Astrocyte (in vitro differentiated cells and primary cell): ENCODE measurements around the gene DBI. TPM values are rescaled to one million over a fixed set of nuclear protein-coding genes. Genes with fewer than 3 reads are reported as not detected.

Source experiments
- DNase-seq: peaks from one replicate; pipeline ENCODE4 v3.0.0-alpha.2; 2010; ENCODE audit warnings: low read depth
- FAIRE-seq: peaks from 2 replicates; lab custom pipeline; 2011; peaks lifted over from hg19 to GRCh38; lab: Jason Lieb, UNC
- H2AFZ ChIP-seq: 2 replicates; pipeline ENCODE4 v1.6.0; 2012; ENCODE audit warnings: low read depth, low read length, inconsistent platforms
- H3K27ac ChIP-seq: 2 replicates; pipeline ENCODE4 v1.5.1; 2011; ENCODE audit warnings: low read depth, low read length, inconsistent platforms
- H3K27me3 ChIP-seq: 2 replicates; pipeline ENCODE4 v1.6.0; 2011; ENCODE audit warnings: low read length, inconsistent platforms; ENCODE audit not compliant: insufficient read depth
- H3K36me3 ChIP-seq: 2 replicates; pipeline ENCODE4 v1.5.1; 2011; ENCODE audit warnings: low read length, inconsistent platforms; ENCODE audit not compliant: insufficient read depth
- H3K4me1 ChIP-seq: 2 replicates; pipeline ENCODE4 v1.5.1; 2011; ENCODE audit warnings: low read length, inconsistent platforms; ENCODE audit not compliant: insufficient read depth
- H3K4me2 ChIP-seq: 2 replicates; pipeline ENCODE4 v1.6.0; 2012; ENCODE audit warnings: low read length, inconsistent platforms
- H3K4me3 ChIP-seq: 2 replicates; pipeline ENCODE4 v1.5.1; 2011; ENCODE audit warnings: low read depth, mild to moderate bottlenecking, low read length, inconsistent platforms; ENCODE audit not compliant: insufficient read depth
- H3K79me2 ChIP-seq: 2 replicates; pipeline ENCODE4 v1.6.0; 2012; ENCODE audit warnings: mild to moderate bottlenecking, low read length, inconsistent platforms; ENCODE audit not compliant: insufficient read depth
- H3K9ac ChIP-seq: 2 replicates; pipeline ENCODE4 v1.6.0; 2012; ENCODE audit warnings: mild to moderate bottlenecking, low read length, inconsistent platforms
- H3K9me3 ChIP-seq: 2 replicates; pipeline ENCODE4 v1.5.1; 2012; ENCODE audit warnings: low read depth, mild to moderate bottlenecking, low read length, inconsistent platforms; ENCODE audit not compliant: insufficient read depth
- H4K20me1 ChIP-seq: 2 replicates; pipeline ENCODE4 v1.6.0; 2012; ENCODE audit warnings: low read length, inconsistent platforms; ENCODE audit not compliant: insufficient read depth
- H3K27ac Mint-ChIP-seq: one replicate; pipeline ENCODE4 v1.8.0; 2021; ENCODE audit warnings: mild to moderate bottlenecking, mixed read lengths; ENCODE audit not compliant: unreplicated experiment
- H3K27me3 Mint-ChIP-seq: one replicate; pipeline ENCODE4 v1.8.0; 2021; ENCODE audit warnings: low read depth, mixed read lengths; ENCODE audit not compliant: unreplicated experiment
- H3K36me3 Mint-ChIP-seq: one replicate; pipeline ENCODE4 v1.8.0; 2021; ENCODE audit warnings: low read depth, mixed read lengths; ENCODE audit not compliant: unreplicated experiment
- H3K4me1 Mint-ChIP-seq: one replicate; pipeline ENCODE4 v1.8.0; 2021; ENCODE audit warnings: low read depth, mixed read lengths; ENCODE audit not compliant: unreplicated experiment
- H3K4me3 Mint-ChIP-seq: one replicate; pipeline ENCODE4 v1.8.0; 2021; ENCODE audit warnings: mild to moderate bottlenecking, moderate library complexity, mixed read lengths; ENCODE audit not compliant: unreplicated experiment
- H3K9me3 Mint-ChIP-seq: one replicate; pipeline ENCODE4 v1.8.0; 2021; ENCODE audit warnings: mild to moderate bottlenecking, mixed read lengths; ENCODE audit not compliant: unreplicated experiment
- CTCF ChIP-seq: IDR thresholded peaks from 2 replicates; pipeline ENCODE4 v1.5.1; 2011; ENCODE audit warnings: low read depth, mild to moderate bottlenecking, inconsistent platforms, low read length, moderate library complexity; ENCODE audit not compliant: insufficient read depth
- EZH2 ChIP-seq: IDR thresholded peaks from 2 replicates; pipeline ENCODE4 v1.6.1; 2012; ENCODE audit warnings: mild to moderate bottlenecking, low read length, inconsistent platforms; ENCODE audit not compliant: insufficient read depth
- total RNA-seq: library from RNA; stranded (reverse); gene quantifications from 2 replicates; pipeline ENCODE4 v1.2.1, GENCODE V29; 2021

DBI gene
- total RNA-seq, 1 donor from 2014 or later = 126 TPM

GRCh38 chr2:119319593-119319992 lies 47.2 kb upstream of the DBI start:
- FAIRE-seq = no peak
- Histone ChIP-seq H3K9me3 (no peaks in the 10 kb centered on the region), H3K27ac (no peak overlapping the region), H3K36me3 (no peaks in the 10 kb centered on the region), H2AFZ (no peak overlapping the region), H3K4me1 (no peaks in the 10 kb centered on the region), H3K27me3 (no peaks in the 10 kb centered on the region), H3K9ac (no peak overlapping the region), H3K4me3 (no peak overlapping the region), H4K20me1 (no peaks in the 10 kb centered on the region), H3K4me2 (no peak overlapping the region), H3K79me2 (no peaks in the 10 kb centered on the region)
- Mint-ChIP-seq H3K9me3 (no peaks in the 10 kb centered on the region), H3K27ac (no peak overlapping the region), H3K4me3 (no peak overlapping the region), H3K4me1 (no peaks in the 10 kb centered on the region), H3K36me3 (no peaks in the 10 kb centered on the region), H3K27me3 (no peaks in the 10 kb centered on the region)
- no peak for DNase-seq
- TF ChIP-seq EZH2 (no peak), CTCF (no peak)

GRCh38 chr2:119323459-119323858 lies 43.3 kb upstream of the DBI start:
- DNase-seq (no peak), FAIRE-seq (no peak)
- no peak overlapping the region for H3K4me2 ChIP-seq
- H2AFZ ChIP-seq = no peak overlapping the region
- no peak overlapping the region for H3K27ac Mint-ChIP-seq
- no peaks in the 10 kb centered on the region for H3K36me3 ChIP-seq
- H3K27me3 ChIP-seq = no peaks in the 10 kb centered on the region
- no peak overlapping the region for H3K27ac ChIP-seq
- no peaks in the 10 kb centered on the region for H3K27me3 Mint-ChIP-seq
- no peak overlapping the region for H3K9ac ChIP-seq
- no peaks in the 10 kb centered on the region for H3K4me1 ChIP-seq
- TF ChIP-seq CTCF (no peak), EZH2 (no peak)
- no peaks in the 10 kb centered on the region for H3K79me2 ChIP-seq
- no peak overlapping the region for H3K4me3 ChIP-seq
- H3K4me1 Mint-ChIP-seq = no peaks in the 10 kb centered on the region
- H3K36me3 Mint-ChIP-seq = no peaks in the 10 kb centered on the region
- H4K20me1 ChIP-seq = no peaks in the 10 kb centered on the region
- H3K4me3 Mint-ChIP-seq = no peak overlapping the region
- no peaks in the 10 kb centered on the region for H3K9me3 Mint-ChIP-seq
- H3K9me3 ChIP-seq = no peaks in the 10 kb centered on the region

GRCh38 chr2:119324685-119325270 lies 42.0 kb upstream of the DBI start:
- Histone ChIP-seq H3K4me1 (no peaks in the 10 kb centered on the region), H4K20me1 (no peaks in the 10 kb centered on the region), H3K9me3 (no peaks in the 10 kb centered on the region), H3K36me3 (no peaks in the 10 kb centered on the region), H3K9ac (no peak overlapping the region), H3K4me2 (no peak overlapping the region), H2AFZ (no peak overlapping the region), H3K27ac (no peak overlapping the region), H3K4me3 (no peak overlapping the region), H3K27me3 (no peaks in the 10 kb centered on the region), H3K79me2 (no peaks in the 10 kb centered on the region)
- no peaks in the 10 kb centered on the region for H3K36me3 Mint-ChIP-seq
- DNase-seq (no peak), FAIRE-seq (no peak)
- TF ChIP-seq EZH2 (no peak), CTCF (no peak)
- H3K27me3 Mint-ChIP-seq = no peaks in the 10 kb centered on the region
- H3K27ac Mint-ChIP-seq = no peak overlapping the region
- H3K4me3 Mint-ChIP-seq = no peak overlapping the region
- H3K4me1 Mint-ChIP-seq = no peaks in the 10 kb centered on the region
- no peaks in the 10 kb centered on the region for H3K9me3 Mint-ChIP-seq
